HCT116 (cell line): ENCODE data around the gene GNB1. TPM values are rescaled to one million over a fixed set of nuclear protein-coding genes. Genes with fewer than 3 reads are reported as not detected.

Experiments
- ATAC-seq: fragments of 200-7000 bp; cut with Tn5 transposase; 2 replicates; pipeline ENCODE4 v1.9.1; 2020; ENCODE audit warnings: mild to moderate bottlenecking, moderate library complexity
- BruUV-seq: library from RNA; stranded (reverse); fragments of 400-500 nt; replicated peaks from 2 replicates; lab custom pipeline; 2021; lab: Mats Ljungman, UMichigan
- CTCF ChIA-PET: fragments of 300-600 bp; sonication (Branson Sonifier 250); formaldehyde crosslinking; loops from one replicate; lab custom pipeline; 2021; ENCODE audit warnings: antibody characterized with exemption; lab: Charles Lee
- POLR2A ChIA-PET: fragments of 300-600, 350-600 bp; sonication (Branson Sonifier 250); formaldehyde crosslinking; loops from one replicate; lab custom pipeline; 2021; ENCODE audit warnings: antibody characterized with exemption; lab: Charles Lee
- RAD21 ChIA-PET, 2 experiments: fragments of 300-600 bp; sonication (Branson Sonifier 250); formaldehyde crosslinking; loops; one replicate each; lab custom pipeline; 2023; ENCODE audit warnings: low total read pairs in 2 of 2; ENCODE audit not compliant: uncharacterized antibody in 2 of 2, unreplicated experiment in 2 of 2, low non-redundant PET in 1 of 2; lab: Charles Lee
- DNase-seq: peaks from one replicate; pipeline ENCODE4 v3.0.0-alpha.2; 2010; ENCODE audit warnings: low read depth, low spot score
- H2AFZ ChIP-seq: fragments of 200-600 bp; shearing (Covaris generic), sonication (generic); 2 replicates; pipeline ENCODE4 v1.6.1; 2017; ENCODE audit warnings: low read depth, mixed run types, mixed read lengths, antibody characterized with exemption, low read length; ENCODE audit not compliant: poor library complexity, severe bottlenecking
- H3K27ac ChIP-seq: 2 replicates; pipeline ENCODE4 v1.5.1; 2012; ENCODE audit warnings: low read depth, low read length
- H3K27me3 ChIP-seq: fragments of 200-600 bp; sonication (generic); 2 replicates; pipeline ENCODE4 v1.6.1; 2016; ENCODE audit warnings: mixed run types, low read length, mixed read lengths; ENCODE audit not compliant: insufficient read depth
- H3K36me3 ChIP-seq, 2 experiments: fragments of 200-500 bp in 1 of 2; fragments of 200-600 bp in 1 of 2; sonication (Bioruptor generic) in 1 of 2; sonication (generic) in 1 of 2; 2 replicates each; pipeline versions ENCODE4 v1.5.1 to v1.6.1; 2014 to 2016; ENCODE audit warnings: low read length in 2 of 2, inconsistent platforms in 1 of 2, mixed read lengths in 1 of 2, mixed run types in 1 of 2; ENCODE audit not compliant: insufficient read depth in 2 of 2, control insufficient read depth in 1 of 2
- H3K4me1 ChIP-seq, 2 experiments: fragments of 200-600 bp in 1 of 2; sonication (generic) in 1 of 2; 2 replicates each; pipeline versions ENCODE4 v1.5.1 to v1.6.1; 2012 to 2017; ENCODE audit warnings: low read length in 2 of 2, inconsistent platforms in 1 of 2, mild to moderate bottlenecking in 1 of 2, mixed read lengths in 1 of 2, mixed run types in 1 of 2, moderate library complexity in 1 of 2; ENCODE audit not compliant: insufficient read depth in 2 of 2, control insufficient read depth in 1 of 2
- H3K4me2 ChIP-seq: fragments of 200-600 bp; sonication (generic); 2 replicates; pipeline ENCODE4 v1.6.1; 2017; ENCODE audit warnings: mixed run types, low read length, mixed read lengths
- H3K4me3 ChIP-seq, 2 experiments: fragments of 200-600 bp in 1 of 2; sonication (generic) in 1 of 2; replicated peaks in 1 of 2; 2 replicates each; pipeline ENCODE4 v1.5.1; 2011 to 2016; ENCODE audit warnings: low read length in 2 of 2, control low read depth in 1 of 2, low read depth in 1 of 2, mild to moderate bottlenecking in 1 of 2, mixed read lengths in 1 of 2, mixed run types in 1 of 2
- H3K79me2 ChIP-seq: fragments of 200-600 bp; sonication (generic); 2 replicates; pipeline ENCODE4 v1.6.1; 2017; ENCODE audit warnings: mild to moderate bottlenecking, mixed run types, low read length, moderate library complexity, mixed read lengths; ENCODE audit not compliant: insufficient read depth
- H3K9ac ChIP-seq: fragments of 200-600 bp; sonication (generic); 2 replicates; pipeline ENCODE4 v1.6.1; 2016; ENCODE audit warnings: low read length, mixed read lengths
- H3K9me2 ChIP-seq: fragments of 200-600 bp; sonication (generic), shearing (Covaris generic); 2 replicates; pipeline ENCODE4 v1.6.1; 2017; ENCODE audit warnings: mixed run types, mild to moderate bottlenecking, moderate library complexity; ENCODE audit not compliant: insufficient read depth
- H3K9me3 ChIP-seq, 2 experiments: fragments of 200-500 bp in 1 of 2; fragments of 200-600 bp in 1 of 2; sonication (Bioruptor generic) in 1 of 2; sonication (generic) in 1 of 2; 2 replicates each; pipeline ENCODE4 v1.6.1; 2014 to 2017; ENCODE audit warnings: low read length in 2 of 2, mixed read lengths in 2 of 2, inconsistent platforms in 1 of 2, low read depth in 1 of 2, mild to moderate bottlenecking in 1 of 2, mixed run types in 1 of 2, moderate library complexity in 1 of 2; ENCODE audit not compliant: control insufficient read depth in 1 of 2, insufficient read depth in 1 of 2
- H4K20me1 ChIP-seq: fragments of 200-600 bp; sonication (generic), shearing (Covaris generic); 2 replicates; pipeline ENCODE4 v1.6.1; 2017; ENCODE audit warnings: mixed run types, mild to moderate bottlenecking, moderate library complexity; ENCODE audit not compliant: insufficient read depth
- CEBPB ChIP-seq: IDR thresholded peaks from 2 replicates; pipeline ENCODE4 v1.6.1; 2012; ENCODE audit warnings: low read depth
- CTCF ChIP-seq, 3 experiments: fragments of 200-600 bp in 1 of 3; sonication (generic) in 1 of 3; IDR thresholded peaks in 2 of 3; conservative IDR thresholded peaks in 1 of 3; 2 replicates each; pipeline ENCODE4 v1.5.1; 2012 to 2017; ENCODE audit warnings: low read depth in 2 of 3, low read length in 2 of 3, antibody characterized with exemption in 1 of 3, borderline replicate concordance in 1 of 3, control low read depth in 1 of 3, mild to moderate bottlenecking in 1 of 3, mixed read lengths in 1 of 3, mixed run types in 1 of 3, moderate library complexity in 1 of 3; ENCODE audit not compliant: insufficient read depth in 1 of 3
- ELF1 ChIP-seq: IDR thresholded peaks from 2 replicates; pipeline ENCODE4 v1.6.1; 2012; ENCODE audit warnings: low read depth, borderline replicate concordance
- EZH2phosphoT487 ChIP-seq: fragments of 200-600 bp; IDR thresholded peaks from 2 replicates; pipeline ENCODE4 v1.6.1; 2018; ENCODE audit warnings: antibody characterized with exemption, borderline replicate concordance
- JUND ChIP-seq: IDR thresholded peaks from 2 replicates; pipeline ENCODE4 v1.6.1; 2012
- POLR2AphosphoS5 ChIP-seq: IDR thresholded peaks from 2 replicates; pipeline ENCODE4 v1.6.1; 2011; ENCODE audit warnings: mild to moderate bottlenecking, low read depth, low read length, moderate library complexity
- SP1 ChIP-seq: IDR thresholded peaks from 2 replicates; pipeline ENCODE4 v1.6.1; 2012; ENCODE audit warnings: low read depth
- SRF ChIP-seq: IDR thresholded peaks from 2 replicates; pipeline ENCODE4 v1.6.1; 2012; ENCODE audit warnings: low read depth
- YY1 ChIP-seq: IDR thresholded peaks from 2 replicates; pipeline ENCODE4 v1.6.1; 2011; ENCODE audit warnings: low read length, low read depth, moderate library complexity, mild to moderate bottlenecking; ENCODE audit not compliant: insufficient replicate concordance; ENCODE audit errors: extremely low read depth
- ZBTB33 ChIP-seq: IDR thresholded peaks from 2 replicates; pipeline ENCODE4 v1.6.1; 2011; ENCODE audit warnings: mild to moderate bottlenecking, low read length, moderate library complexity; ENCODE audit not compliant: insufficient replicate concordance; ENCODE audit errors: extremely low read depth
- ZNF274 ChIP-seq: fragments of 200-500 bp; sonication (Bioruptor generic); IDR thresholded peaks from 2 replicates; pipeline ENCODE4 v1.6.1; 2014; ENCODE audit warnings: mild to moderate bottlenecking, low read depth, low read length, inconsistent platforms
- intact Hi-C: fragments of 100-400 bp; cut with micrococcal nuclease; formaldehyde crosslinking; loops from 2 replicates; pipeline ENCODE4 v1.10.0; 2022
- total RNA-seq: library from RNA; stranded (reverse); gene quantifications from one replicate; pipeline ENCODE4 v1.2.1, GENCODE V29; 2021; ENCODE audit not compliant: unreplicated experiment

The GNB1 gene
- total RNA-seq, 1 experiment from 2014 or later = 371 TPM

- BruUV-seq = no TSS peak
- H3K4me3 ChIP-seq = no peak overlapping the region
- 0 out of 2 replicates have a peak, but pooled peaks cover 6% of the 10 kb centered on the region for H4K20me1 ChIP-seq
- H3K79me2 ChIP-seq = peaks cover 91% of the 10 kb centered on the region
- no peaks in the 10 kb centered on the region for H3K27me3 ChIP-seq
- TF ChIP-seq CTCF (IDR thresholded peaks at IDR 0.05 in 2 of 3, conservative IDR thresholded peaks at IDR 0.05 in 1 of 3; ENCODE audit: borderline replicate concordance in 1 of 3, insufficient read depth in 1 of 3, low read depth in 2 of 3, low read length in 2 of 3) (no peak), EZH2phosphoT487 (no peak), JUND (no peak), CEBPB (no peak)
- intact Hi-C loops = no loop called here
- ATAC-seq (no peak), DNase-seq (no peak)
- H3K36me3 ChIP-seq = peaks cover 18 to 21% of the 10 kb centered on the region in 2 experiments; a peak in 3 of 4 replicates
- ChIA-PET POLR2A (no interaction called here), CTCF (no interaction called here), RAD21 (no interaction called here)
- no peak overlapping the region for H3K27ac ChIP-seq
- no peak overlapping the region for H3K4me2 ChIP-seq
- H3K9ac ChIP-seq = no peak overlapping the region
- no peak overlapping the region for H2AFZ ChIP-seq
- H3K4me1 ChIP-seq = peaks cover 0 to 2% of the 10 kb centered on the region in 2 experiments; a peak in 1 of 4 replicates
- no peaks in the 10 kb centered on the region for H3K9me2 ChIP-seq
- H3K9me3 ChIP-seq = no peaks in the 10 kb centered on the region
Observed at GRCh38 chr1:1832166-1832565, 58.7 kb downstream of the GNB1 start.

- H3K27ac ChIP-seq = no peak overlapping the region
- POLR2A ChIA-PET = no interaction called here
- H3K4me2 ChIP-seq = no peak overlapping the region
- H3K79me2 ChIP-seq = peaks cover 90% of the 10 kb centered on the region
- BruUV-seq = no TSS peak
- DNase-seq = no peak
- H3K27me3 ChIP-seq = no peaks in the 10 kb centered on the region
- H3K9me3 ChIP-seq = no peaks in the 10 kb centered on the region
- RAD21 ChIA-PET = no interaction called here
- CTCF ChIA-PET = no interaction called here
- no peak overlapping the region for H3K4me3 ChIP-seq
- intact Hi-C loops = no loop called here
- H4K20me1 ChIP-seq = 0 out of 2 replicates have a peak, but pooled peaks cover 6% of the 10 kb centered on the region
- no peaks in the 10 kb centered on the region for H3K9me2 ChIP-seq
- no peak overlapping the region for H3K9ac ChIP-seq
- peaks cover 8 to 15% of the 10 kb centered on the region in 2 experiments; a peak in 3 of 4 replicates for H3K36me3 ChIP-seq
- no peak overlapping the region for H2AFZ ChIP-seq
- no peak for ATAC-seq
- peaks cover 6 to 13% of the 10 kb centered on the region in 2 experiments; a peak in 3 of 4 replicates for H3K4me1 ChIP-seq
- TF ChIP-seq POLR2AphosphoS5 = no peak
- no peak for TF ChIP-seq EZH2phosphoT487
- no peak for TF ChIP-seq SRF
- no peak for TF ChIP-seq CTCF (IDR thresholded peaks at IDR 0.05 in 2 of 3, conservative IDR thresholded peaks at IDR 0.05 in 1 of 3; ENCODE audit: borderline replicate concordance in 1 of 3, insufficient read depth in 1 of 3, low read depth in 2 of 3, low read length in 2 of 3)
- TF ChIP-seq ZNF274 = no peak
- no peak for TF ChIP-seq SP1
- no peak for TF ChIP-seq YY1
- TF ChIP-seq ZBTB33 = no peak
- no peak for TF ChIP-seq ELF1
Observed at GRCh38 chr1:1827089-1827848, 63.6 kb downstream of the GNB1 start.
